Skeletal muscle tissue (tissue), 4 donors: ENCODE measurements around the gene SH3TC1. TPM values are rescaled to one million over a fixed set of nuclear protein-coding genes. Genes with fewer than 3 reads are reported as not detected.

Experiments
- H3K27ac ChIP-seq: one replicate; pipeline ENCODE4 v1.7.0; 2013; ENCODE audit warnings: mild to moderate bottlenecking, low read depth, low read length, inconsistent platforms
- H3K27me3 ChIP-seq, 3 donors: one replicate each; pipeline ENCODE4 v1.7.0; 2013; ENCODE audit warnings: low read length in 3 of 3; ENCODE audit not compliant: control insufficient read depth in 3 of 3, insufficient read depth in 3 of 3
- H3K36me3 ChIP-seq, 3 donors: one replicate each; pipeline ENCODE4 v1.7.0; 2013; ENCODE audit warnings: low read length in 3 of 3; ENCODE audit not compliant: control insufficient read depth in 3 of 3, insufficient read depth in 3 of 3
- H3K4me1 ChIP-seq, 3 donors: one replicate each; pipeline ENCODE4 v1.7.0; 2013; ENCODE audit warnings: low read length in 3 of 3, mild to moderate bottlenecking in 3 of 3; ENCODE audit not compliant: control insufficient read depth in 3 of 3, insufficient read depth in 3 of 3
- H3K4me3 ChIP-seq, 3 donors: one replicate each; pipeline ENCODE4 v1.7.0; 2013; ENCODE audit warnings: low read length in 3 of 3
- H3K9ac ChIP-seq, 3 donors: one replicate each; pipeline ENCODE4 v1.7.0; 2013; ENCODE audit warnings: low read length in 3 of 3, mild to moderate bottlenecking in 3 of 3, moderate library complexity in 2 of 3, low read depth in 1 of 3
- H3K9me3 ChIP-seq, 3 donors: one replicate each; pipeline ENCODE4 v1.7.0; 2013; ENCODE audit warnings: low read length in 3 of 3; ENCODE audit not compliant: control insufficient read depth in 3 of 3
- total RNA-seq: library from RNA; depleted of rRNA; stranded (reverse); fragments of >200 nt; gene quantifications from one replicate; pipeline ENCODE4 v1.2.3, GENCODE V29; 2014
- donor health status: Osteomylitis.

The SH3TC1 gene
- total RNA-seq, 1 donor from 2014 or later, result 13.0 TPM

DNA sequence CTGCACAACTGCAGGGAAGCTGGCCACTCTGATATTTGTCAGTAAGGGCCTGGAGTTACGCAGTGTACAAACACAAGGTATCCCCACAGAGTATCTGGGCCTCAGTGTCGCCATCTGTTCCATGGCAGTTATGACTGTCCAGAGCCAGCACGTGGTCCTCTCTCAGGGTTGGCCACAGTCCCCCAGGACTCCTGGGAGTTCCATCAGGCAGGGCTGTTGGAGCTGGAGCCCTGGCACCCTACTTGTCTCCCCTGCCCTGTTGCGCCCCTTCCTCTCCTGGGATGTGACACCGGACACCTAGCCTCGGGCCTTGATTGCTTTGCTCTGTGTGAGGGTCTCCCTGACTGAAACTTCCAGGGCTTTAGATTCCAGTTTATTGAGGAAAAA lies 78.9 kb downstream of the SH3TC1 start:
- no peaks in the 10 kb centered on the region for H3K27me3 ChIP-seq
- H3K4me3 ChIP-seq, result peak overlapping the region in 1 of 3 donors; percentile 29
- H3K27ac ChIP-seq, result peak overlapping the region; percentile 22
- H3K4me1 ChIP-seq, result peaks cover 51 to 56% (median 56%) of the 10 kb centered on the region in 3 donors
- H3K36me3 ChIP-seq, result no peaks in the 10 kb centered on the region
- no peak overlapping the region for H3K9ac ChIP-seq
- H3K9me3 ChIP-seq, result no peaks in the 10 kb centered on the region

DNA sequence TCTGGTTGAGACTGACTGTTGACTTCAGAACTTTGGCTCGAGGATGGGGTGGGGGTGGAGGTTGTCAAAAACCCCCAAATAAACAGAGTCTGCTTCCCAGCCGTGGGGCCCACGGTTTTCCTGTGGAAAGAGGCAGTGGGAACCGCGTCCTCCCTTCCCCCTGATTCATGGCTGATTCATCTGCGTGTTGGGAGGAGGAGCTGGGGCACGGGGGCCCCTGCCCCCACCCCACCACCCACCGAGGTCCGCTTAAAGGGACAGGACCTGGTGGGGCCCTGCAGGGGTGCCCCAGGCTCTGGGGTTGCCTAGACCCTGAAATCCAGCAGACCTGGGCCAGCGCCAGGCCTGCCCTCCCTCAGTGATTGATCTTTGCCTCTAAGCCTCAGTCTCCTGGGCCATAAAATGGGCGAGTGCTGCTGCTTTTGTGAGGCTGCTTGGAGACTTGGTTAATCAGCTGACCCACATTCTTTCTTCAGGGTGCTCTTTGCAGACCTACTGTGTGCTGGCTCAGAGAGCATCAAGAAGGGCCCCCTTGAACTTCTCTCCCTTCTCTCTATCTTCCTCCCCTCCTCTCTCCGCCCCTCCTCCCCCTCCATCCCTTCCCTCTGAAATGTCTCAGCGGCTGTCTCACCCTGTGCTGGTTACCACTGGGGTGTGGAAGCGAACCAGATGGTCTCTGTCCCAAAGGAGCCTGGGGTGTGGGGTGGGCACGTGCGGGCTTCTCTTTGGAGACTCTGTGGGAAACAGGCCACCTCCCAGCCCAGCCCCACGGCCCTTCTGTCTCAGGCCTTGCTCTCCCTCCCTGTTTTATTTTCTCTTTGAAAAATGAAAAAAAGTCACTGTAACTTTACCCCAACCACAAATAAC lies 79.6 kb downstream of the SH3TC1 start:
- H3K4me3 ChIP-seq, result no peak overlapping the region
- H3K4me1 ChIP-seq, result peaks cover 51 to 56% (median 56%) of the 10 kb centered on the region in 3 donors
- H3K36me3 ChIP-seq, result no peaks in the 10 kb centered on the region
- H3K27me3 ChIP-seq, result no peaks in the 10 kb centered on the region
- H3K9me3 ChIP-seq, result no peaks in the 10 kb centered on the region
- no peak overlapping the region for H3K27ac ChIP-seq
- no peak overlapping the region for H3K9ac ChIP-seq

DNA sequence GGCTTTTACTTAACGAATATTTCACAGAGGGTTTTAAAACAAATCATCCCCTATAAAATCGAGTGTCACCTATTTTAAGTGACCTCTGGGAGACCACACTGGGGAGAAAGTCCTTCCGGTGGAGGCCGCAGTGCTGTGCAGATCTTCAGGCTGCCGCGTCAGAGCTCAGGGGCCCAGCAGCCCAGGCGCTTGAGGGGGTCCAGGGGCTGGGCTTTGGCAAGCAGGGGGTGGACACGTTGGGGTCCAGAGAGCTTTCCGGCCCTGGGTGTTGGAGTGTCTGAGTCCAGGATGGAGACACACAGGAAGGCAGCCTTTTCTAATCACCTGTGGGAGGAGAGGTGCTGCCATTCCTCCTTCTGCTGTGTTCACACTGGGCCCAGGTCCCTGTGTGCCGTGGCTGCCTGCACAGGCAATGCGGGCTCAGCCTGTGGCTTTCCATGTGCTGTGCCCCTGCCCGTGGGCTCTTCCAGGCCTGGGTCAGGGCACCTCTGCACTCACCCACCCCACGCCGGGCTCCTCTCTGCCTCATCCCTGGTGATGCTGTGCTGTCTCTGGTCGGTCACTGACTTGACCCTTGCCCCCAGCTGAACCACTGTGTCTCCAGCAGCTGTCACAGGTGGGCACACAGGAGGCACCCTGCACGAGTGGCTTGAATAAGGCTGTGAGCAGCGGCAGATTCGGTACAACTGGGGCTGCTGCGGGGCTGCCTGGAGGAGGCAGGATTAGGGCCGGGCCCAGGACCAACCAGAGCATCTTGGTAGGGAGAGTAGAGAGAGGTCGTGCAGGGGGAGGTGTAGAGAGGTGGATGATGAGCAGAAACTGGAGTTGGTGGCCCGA lies 80.4 kb downstream of the SH3TC1 start:
- Histone ChIP-seq H3K4me1 (peaks cover 42 to 49% (median 49%) of the 10 kb centered on the region in 3 donors), H3K9me3 (no peaks in the 10 kb centered on the region), H3K36me3 (no peaks in the 10 kb centered on the region), H3K4me3 (no peak overlapping the region), H3K9ac (peak overlapping the region in 1 of 3 donors; percentile 8), H3K27ac (no peak overlapping the region), H3K27me3 (no peaks in the 10 kb centered on the region)

DNA sequence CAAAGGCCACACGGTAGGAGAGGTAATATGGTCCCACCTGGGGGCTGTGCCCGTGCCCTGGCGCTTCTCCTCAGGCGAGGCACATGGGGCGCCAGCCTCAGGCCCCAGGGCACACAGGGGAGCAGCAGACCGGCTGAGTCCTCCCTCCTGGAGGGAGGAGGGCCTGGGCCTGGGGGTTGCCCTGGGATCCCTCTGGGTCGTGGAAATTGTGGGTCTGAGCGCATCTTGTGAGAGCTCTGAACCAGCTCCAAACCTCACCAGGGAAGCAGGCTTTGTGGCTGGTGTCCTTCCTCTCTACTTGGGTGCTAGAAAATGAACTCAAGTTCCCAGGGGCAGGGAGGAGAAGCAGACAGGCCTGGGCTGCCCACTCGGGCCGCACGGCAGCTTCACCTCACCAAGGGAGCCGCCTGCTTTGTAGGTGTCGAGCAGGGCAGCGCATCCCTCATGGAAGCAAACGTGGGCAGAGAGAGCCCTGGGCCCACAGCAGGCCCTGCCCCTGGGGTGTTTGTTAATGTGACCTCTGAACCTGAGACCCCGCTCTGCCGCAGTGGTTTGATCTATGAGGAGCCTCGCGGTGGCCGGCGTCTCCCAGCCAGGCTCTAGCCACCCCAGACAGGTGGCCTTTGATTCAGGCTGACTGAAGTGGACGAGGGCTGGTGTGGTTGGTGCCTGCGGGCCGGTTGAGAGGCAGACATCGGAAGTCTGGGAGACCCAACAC lies 81.2 kb downstream of the SH3TC1 start:
- Histone ChIP-seq H3K36me3 (no peaks in the 10 kb centered on the region), H3K27me3 (no peaks in the 10 kb centered on the region), H3K9ac (no peak overlapping the region), H3K4me3 (no peak overlapping the region), H3K9me3 (no peaks in the 10 kb centered on the region), H3K4me1 (peaks cover 36 to 42% (median 41%) of the 10 kb centered on the region in 3 donors), H3K27ac (no peak overlapping the region)

DNA sequence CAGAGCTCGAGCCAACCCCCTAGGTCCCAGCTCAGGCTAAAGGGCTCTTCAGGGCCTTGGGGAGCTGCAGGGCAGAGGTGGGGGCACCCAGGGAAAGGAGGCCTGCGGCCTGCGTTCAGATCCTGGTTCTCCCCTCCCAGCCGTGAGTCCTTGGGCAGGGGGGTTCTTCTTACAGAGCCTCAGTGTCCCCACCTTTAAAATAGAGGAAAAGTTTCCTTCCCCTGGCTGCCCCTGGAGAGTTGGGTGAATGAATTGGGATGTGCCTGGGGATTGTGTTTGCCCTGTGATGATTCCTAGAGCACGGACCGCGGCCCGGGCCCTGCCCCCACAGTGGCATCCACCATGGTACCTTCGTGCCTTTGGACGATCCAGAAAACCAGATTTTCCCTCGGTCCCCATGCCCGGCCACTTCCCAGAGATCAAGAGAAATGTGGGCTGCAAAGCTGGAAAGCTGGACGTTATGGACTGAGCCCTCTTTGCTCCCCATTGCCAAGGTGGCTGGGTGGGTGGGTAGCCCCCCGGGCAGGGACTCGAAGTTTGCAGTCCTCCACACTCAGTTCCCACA lies 81.9 kb downstream of the SH3TC1 start:
- H3K27me3 ChIP-seq, result no peaks in the 10 kb centered on the region
- no peaks in the 10 kb centered on the region for H3K36me3 ChIP-seq
- no peaks in the 10 kb centered on the region for H3K9me3 ChIP-seq
- peaks cover 30 to 36% (median 35%) of the 10 kb centered on the region in 3 donors for H3K4me1 ChIP-seq
- no peak overlapping the region for H3K27ac ChIP-seq
- H3K9ac ChIP-seq, result no peak overlapping the region
- H3K4me3 ChIP-seq, result no peak overlapping the region

DNA sequence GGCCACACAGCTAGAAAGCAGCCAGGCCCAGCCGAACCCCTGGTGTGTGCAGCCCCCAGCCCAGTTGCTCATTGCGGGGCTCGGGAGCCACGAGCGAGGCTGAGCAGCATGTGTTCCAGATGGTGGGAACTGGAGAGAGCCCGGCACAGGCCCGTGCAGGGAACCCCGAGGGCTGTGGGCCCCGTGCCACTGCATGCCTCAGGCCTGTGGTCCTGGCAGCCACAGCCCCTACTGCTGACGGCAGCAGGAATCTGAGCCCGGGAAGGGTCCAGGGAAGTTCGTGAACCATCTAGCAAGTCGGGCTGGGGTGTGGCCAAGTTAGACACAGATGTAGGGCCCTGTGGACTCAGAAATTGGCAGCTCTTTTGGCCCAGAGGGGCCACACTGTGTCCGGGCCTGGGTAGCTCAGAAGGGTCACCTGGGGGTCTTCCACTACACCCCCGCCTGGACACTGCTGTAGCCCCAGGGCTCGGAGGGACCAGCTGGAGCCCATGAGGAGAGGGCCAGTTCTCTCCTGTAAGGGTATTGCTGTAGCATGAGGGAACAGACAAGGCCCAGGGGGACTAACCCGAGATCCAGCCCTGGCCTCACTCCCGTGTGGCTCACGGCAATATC lies 82.5 kb downstream of the SH3TC1 start:
- H3K27me3 ChIP-seq, result no peaks in the 10 kb centered on the region
- peak overlapping the region in 1 of 3 donors; percentile 40 for H3K9ac ChIP-seq
- H3K36me3 ChIP-seq, result no peaks in the 10 kb centered on the region
- H3K4me1 ChIP-seq, result peaks cover 23 to 29% (median 28%) of the 10 kb centered on the region in 3 donors
- no peaks in the 10 kb centered on the region for H3K9me3 ChIP-seq
- no peak overlapping the region for H3K4me3 ChIP-seq
- no peak overlapping the region for H3K27ac ChIP-seq

DNA sequence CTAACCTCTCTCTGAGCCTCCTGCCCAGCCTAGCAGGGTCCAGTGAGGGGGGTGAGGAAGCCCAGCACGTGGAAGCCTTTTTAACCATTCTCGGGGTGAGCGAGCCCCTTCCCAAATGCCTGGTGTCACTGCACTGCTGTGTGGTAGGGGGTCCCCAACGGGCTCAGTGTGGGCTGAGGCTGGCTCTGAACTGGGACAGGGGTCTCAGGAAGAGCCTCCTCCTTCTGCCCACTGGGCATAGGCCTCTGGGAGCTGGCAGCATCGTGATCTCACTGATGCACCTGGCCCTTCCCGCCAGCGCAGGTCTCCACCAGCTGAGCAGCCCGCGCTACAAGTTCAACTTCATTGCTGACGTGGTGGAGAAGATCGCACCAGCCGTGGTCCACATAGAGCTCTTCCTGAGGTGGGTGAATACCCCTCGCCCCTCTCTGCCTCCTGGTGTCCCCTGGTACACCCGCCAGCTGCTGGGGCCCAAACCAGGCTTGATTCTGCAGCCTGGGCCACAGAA lies 83.1 kb downstream of the SH3TC1 start:
- no peaks in the 10 kb centered on the region for H3K9me3 ChIP-seq
- peaks cover 18 to 24% (median 22%) of the 10 kb centered on the region in 3 donors for H3K4me1 ChIP-seq
- H3K4me3 ChIP-seq, result no peak overlapping the region
- H3K27ac ChIP-seq, result no peak overlapping the region
- H3K27me3 ChIP-seq, result no peaks in the 10 kb centered on the region
- peak overlapping the region in 1 of 3 donors; percentile 40 for H3K9ac ChIP-seq
- no peaks in the 10 kb centered on the region for H3K36me3 ChIP-seq

DNA sequence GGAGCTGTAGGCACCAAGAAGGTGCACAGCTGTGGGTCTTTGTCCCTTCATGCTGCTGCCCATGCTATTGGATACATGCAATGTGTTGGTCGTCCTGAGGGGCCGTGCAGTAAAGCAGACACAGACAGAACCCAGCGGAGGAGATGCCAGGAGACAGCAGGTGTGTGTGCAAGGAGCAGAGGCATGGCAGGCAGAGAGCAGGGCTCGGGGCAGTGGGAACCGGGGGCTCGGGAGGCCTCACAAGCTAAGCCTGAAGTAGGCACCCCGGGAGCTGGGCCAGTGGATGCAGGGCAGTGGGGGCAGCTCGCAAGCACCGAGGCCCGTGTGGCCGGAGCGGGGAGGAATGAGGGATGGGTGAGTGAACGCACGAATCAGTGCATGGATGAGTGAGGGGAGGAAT lies 83.7 kb downstream of the SH3TC1 start:
- H3K4me1 ChIP-seq, result peaks cover 13 to 18% (median 18%) of the 10 kb centered on the region in 3 donors
- H3K27ac ChIP-seq, result no peak overlapping the region
- no peaks in the 10 kb centered on the region for H3K36me3 ChIP-seq
- H3K4me3 ChIP-seq, result no peak overlapping the region
- no peak overlapping the region for H3K9ac ChIP-seq
- H3K27me3 ChIP-seq, result no peaks in the 10 kb centered on the region
- H3K9me3 ChIP-seq, result no peaks in the 10 kb centered on the region

DNA sequence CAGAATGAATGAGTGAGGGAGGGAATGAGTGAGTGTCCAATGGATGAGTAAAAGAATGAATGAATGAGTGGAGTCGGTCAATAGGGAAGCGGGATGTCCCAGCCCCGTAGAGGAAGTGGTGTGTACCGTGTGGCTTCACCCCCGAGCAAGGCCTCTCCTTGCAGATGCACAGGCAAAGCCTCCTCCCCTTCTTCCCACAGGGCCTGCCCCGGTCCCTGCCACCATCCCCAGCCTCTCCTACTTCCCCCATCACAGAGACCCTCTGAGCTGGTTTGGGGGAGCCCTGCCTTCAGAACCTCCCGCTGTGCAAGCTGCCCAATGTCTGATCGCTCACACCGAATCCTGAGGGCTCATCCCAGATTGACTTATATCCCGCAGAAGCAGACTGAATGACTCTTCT lies 84.1 kb downstream of the SH3TC1 start:
- H3K36me3 ChIP-seq, result no peaks in the 10 kb centered on the region
- no peak overlapping the region for H3K4me3 ChIP-seq
- H3K4me1 ChIP-seq, result peaks cover 10 to 17% (median 16%) of the 10 kb centered on the region in 3 donors
- H3K27me3 ChIP-seq, result no peaks in the 10 kb centered on the region
- H3K27ac ChIP-seq, result no peak overlapping the region
- no peak overlapping the region for H3K9ac ChIP-seq
- no peaks in the 10 kb centered on the region for H3K9me3 ChIP-seq
